Ishikawa (cell line): Measurements from ENCODE around the gene DUSP15.

Experiments used
- CEBPB ChIP-seq: IDR thresholded peaks from 2 replicates; pipeline ENCODE4 v1.6.1; 2012
- CREB1 ChIP-seq: IDR thresholded peaks from 2 replicates; pipeline ENCODE4 v1.6.1; 2012; ENCODE audit warnings: low read depth
- EGR1 ChIP-seq: IDR thresholded peaks from 2 replicates; pipeline ENCODE4 v1.6.1; 2012
- FOXM1 ChIP-seq: IDR thresholded peaks from 2 replicates; pipeline ENCODE4 v1.6.1; 2012; ENCODE audit warnings: low read depth, borderline replicate concordance
- NFIC ChIP-seq: IDR thresholded peaks from 2 replicates; pipeline ENCODE4 v1.6.1; 2012
- RAD21 ChIP-seq: IDR thresholded peaks from 2 replicates; pipeline ENCODE4 v1.6.1; 2012; ENCODE audit warnings: low read depth
- TAF1 ChIP-seq: IDR thresholded peaks from 2 replicates; pipeline ENCODE4 v1.6.1; 2012; ENCODE audit warnings: low read depth, mild to moderate bottlenecking
- TCF12 ChIP-seq: IDR thresholded peaks from 2 replicates; pipeline ENCODE4 v1.6.1; 2012; ENCODE audit warnings: low read depth
- TEAD4 ChIP-seq: IDR thresholded peaks from 2 replicates; pipeline ENCODE4 v1.6.1; 2012
- YY1 ChIP-seq: IDR thresholded peaks from 2 replicates; pipeline ENCODE4 v1.6.1; 2012; ENCODE audit warnings: low read depth
- TF ChIP-seq, protein P1 (sequence below): IDR thresholded peaks from 2 replicates; pipeline ENCODE4 v1.6.1; 2012
- TF ChIP-seq, protein P2 (sequence below): IDR thresholded peaks from 2 replicates; pipeline ENCODE4 v1.6.1; 2012; ENCODE audit warnings: low read depth, mild to moderate bottlenecking
- TF ChIP-seq, protein P3 (sequence below): IDR thresholded peaks from 2 replicates; pipeline ENCODE4 v1.6.1; 2012

The DUSP15 gene

GRCh38 chr20:31813611-31814010 lies 56.7 kb downstream of the DUSP15 start:
- TF ChIP-seq, protein P1, sequence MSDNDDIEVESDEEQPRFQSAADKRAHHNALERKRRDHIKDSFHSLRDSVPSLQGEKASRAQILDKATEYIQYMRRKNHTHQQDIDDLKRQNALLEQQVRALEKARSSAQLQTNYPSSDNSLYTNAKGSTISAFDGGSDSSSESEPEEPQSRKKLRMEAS, result no peak
- TF ChIP-seq, protein P2, sequence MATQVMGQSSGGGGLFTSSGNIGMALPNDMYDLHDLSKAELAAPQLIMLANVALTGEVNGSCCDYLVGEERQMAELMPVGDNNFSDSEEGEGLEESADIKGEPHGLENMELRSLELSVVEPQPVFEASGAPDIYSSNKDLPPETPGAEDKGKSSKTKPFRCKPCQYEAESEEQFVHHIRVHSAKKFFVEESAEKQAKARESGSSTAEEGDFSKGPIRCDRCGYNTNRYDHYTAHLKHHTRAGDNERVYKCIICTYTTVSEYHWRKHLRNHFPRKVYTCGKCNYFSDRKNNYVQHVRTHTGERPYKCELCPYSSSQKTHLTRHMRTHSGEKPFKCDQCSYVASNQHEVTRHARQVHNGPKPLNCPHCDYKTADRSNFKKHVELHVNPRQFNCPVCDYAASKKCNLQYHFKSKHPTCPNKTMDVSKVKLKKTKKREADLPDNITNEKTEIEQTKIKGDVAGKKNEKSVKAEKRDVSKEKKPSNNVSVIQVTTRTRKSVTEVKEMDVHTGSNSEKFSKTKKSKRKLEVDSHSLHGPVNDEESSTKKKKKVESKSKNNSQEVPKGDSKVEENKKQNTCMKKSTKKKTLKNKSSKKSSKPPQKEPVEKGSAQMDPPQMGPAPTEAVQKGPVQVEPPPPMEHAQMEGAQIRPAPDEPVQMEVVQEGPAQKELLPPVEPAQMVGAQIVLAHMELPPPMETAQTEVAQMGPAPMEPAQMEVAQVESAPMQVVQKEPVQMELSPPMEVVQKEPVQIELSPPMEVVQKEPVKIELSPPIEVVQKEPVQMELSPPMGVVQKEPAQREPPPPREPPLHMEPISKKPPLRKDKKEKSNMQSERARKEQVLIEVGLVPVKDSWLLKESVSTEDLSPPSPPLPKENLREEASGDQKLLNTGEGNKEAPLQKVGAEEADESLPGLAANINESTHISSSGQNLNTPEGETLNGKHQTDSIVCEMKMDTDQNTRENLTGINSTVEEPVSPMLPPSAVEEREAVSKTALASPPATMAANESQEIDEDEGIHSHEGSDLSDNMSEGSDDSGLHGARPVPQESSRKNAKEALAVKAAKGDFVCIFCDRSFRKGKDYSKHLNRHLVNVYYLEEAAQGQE, result no peak
- TF ChIP-seq TAF1 (no peak), CEBPB (no peak), CREB1 (no peak), FOXM1 (no peak), TCF12 (no peak), EGR1 (no peak), RAD21 (no peak), NFIC (no peak), YY1 (no peak)
- TF ChIP-seq, protein P3, sequence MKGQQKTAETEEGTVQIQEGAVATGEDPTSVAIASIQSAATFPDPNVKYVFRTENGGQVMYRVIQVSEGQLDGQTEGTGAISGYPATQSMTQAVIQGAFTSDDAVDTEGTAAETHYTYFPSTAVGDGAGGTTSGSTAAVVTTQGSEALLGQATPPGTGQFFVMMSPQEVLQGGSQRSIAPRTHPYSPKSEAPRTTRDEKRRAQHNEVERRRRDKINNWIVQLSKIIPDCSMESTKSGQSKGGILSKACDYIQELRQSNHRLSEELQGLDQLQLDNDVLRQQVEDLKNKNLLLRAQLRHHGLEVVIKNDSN, result no peak

- no peak for TF ChIP-seq FOXM1
- TF ChIP-seq TEAD4, result peak; percentile 50
Observed at GRCh38 chr20:31811796-31812728, 58.3 kb downstream of the DUSP15 start.

DNA sequence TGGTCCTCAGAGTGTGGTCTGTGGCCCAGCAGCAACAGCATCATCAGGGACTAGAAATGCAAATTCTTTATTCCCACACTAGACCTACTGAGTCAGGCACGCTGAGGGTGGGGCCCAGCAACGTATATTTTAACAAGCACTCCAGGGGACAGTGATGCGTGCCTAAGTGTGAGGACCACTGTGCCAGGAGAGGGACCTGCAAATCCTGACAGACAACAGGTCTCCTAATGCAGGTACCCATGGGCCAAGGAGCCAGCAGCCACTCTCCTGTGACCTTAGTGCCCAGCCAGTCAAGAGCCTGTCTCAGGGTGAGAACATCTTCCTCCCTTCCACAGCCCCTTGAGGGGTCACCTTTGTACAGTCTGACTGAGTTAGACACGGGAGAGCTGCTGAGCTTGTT lies 59.1 kb downstream of the DUSP15 start:
- TF ChIP-seq YY1, result no peak
- no peak for TF ChIP-seq TAF1
- no peak for TF ChIP-seq CREB1
- no peak for TF ChIP-seq NFIC
- no peak for TF ChIP-seq CEBPB
- TF ChIP-seq RAD21, result no peak
- no peak for TF ChIP-seq TEAD4
